Panc1 (cell line): ENCODE data around the gene DAB2. TPM values are rescaled to one million over a fixed set of nuclear protein-coding genes. Genes with fewer than 3 reads are reported as not detected.

Source experiments
- ATAC-seq: fragments of 200-7000 bp; cut with Tn5 transposase; 2 replicates; pipeline ENCODE4 v1.9.1; 2020; ENCODE audit warnings: mild to moderate bottlenecking, moderate library complexity
- BruUV-seq: library from RNA; stranded (reverse); fragments of 400-500 nt; replicated peaks from 2 replicates; lab custom pipeline; 2021; lab: Mats Ljungman, UMichigan
- CTCF ChIA-PET: fragments of 300-600 bp; sonication (Branson Sonifier 250); formaldehyde crosslinking; loops from one replicate; lab custom pipeline; 2022; ENCODE audit warnings: antibody characterized with exemption; lab: Charles Lee
- POLR2A ChIA-PET: fragments of 300-600 bp; sonication (Branson Sonifier 250); formaldehyde crosslinking; loops from one replicate; lab custom pipeline; 2022; ENCODE audit warnings: antibody characterized with exemption; lab: Charles Lee
- DNase-seq: peaks from one replicate; pipeline ENCODE4 v3.0.0-alpha.2; 2010; ENCODE audit warnings: low read depth, low spot score
- H3K27ac ChIP-seq: 2 replicates; pipeline ENCODE4 v1.5.1; 2011; ENCODE audit warnings: mild to moderate bottlenecking, low read length, inconsistent platforms
- H3K27me3 ChIP-seq: fragments of 200-500 bp; sonication (Bioruptor generic); 2 replicates; pipeline ENCODE4 v1.6.0; 2014; ENCODE audit warnings: low read length, inconsistent platforms; ENCODE audit not compliant: control insufficient read depth, insufficient read depth
- H3K36me3 ChIP-seq: fragments of 200-500 bp; sonication (Bioruptor generic); 2 replicates; pipeline ENCODE4 v1.5.1; 2014; ENCODE audit warnings: inconsistent platforms, mild to moderate bottlenecking, low read length, moderate library complexity; ENCODE audit not compliant: control insufficient read depth, insufficient read depth
- H3K4me1 ChIP-seq: 2 replicates; pipeline ENCODE4 v1.5.1; 2011; ENCODE audit warnings: inconsistent platforms, mild to moderate bottlenecking, low read length, moderate library complexity; ENCODE audit not compliant: control insufficient read depth, insufficient read depth
- H3K4me3 ChIP-seq, 2 experiments: 2 replicates each; pipeline ENCODE4 v1.5.1; 2011 to 2012; ENCODE audit warnings: low read depth in 2 of 2, low read length in 2 of 2, mild to moderate bottlenecking in 2 of 2, inconsistent platforms in 1 of 2, moderate library complexity in 1 of 2
- H3K9me3 ChIP-seq: fragments of 200-500 bp; sonication (Bioruptor generic); 2 replicates; pipeline ENCODE4 v1.5.1; 2014; ENCODE audit warnings: low read depth, mild to moderate bottlenecking, inconsistent platforms, low read length, moderate library complexity; ENCODE audit not compliant: control insufficient read depth, insufficient read depth
- POLR2AphosphoS5 ChIP-seq: IDR thresholded peaks from 2 replicates; pipeline ENCODE4 v1.6.1; 2012; ENCODE audit warnings: mild to moderate bottlenecking, low read depth, low read length, moderate library complexity
- REST ChIP-seq, 2 experiments: IDR thresholded peaks; 2 replicates each; pipeline ENCODE4 v1.6.1; 2011 to 2012; ENCODE audit warnings: low read depth in 2 of 2, control low read depth in 1 of 2, low read length in 1 of 2, mild to moderate bottlenecking in 1 of 2, moderate library complexity in 1 of 2; ENCODE audit not compliant: insufficient read depth in 1 of 2
- SIN3A ChIP-seq: IDR thresholded peaks from 2 replicates; pipeline ENCODE4 v1.6.1; 2012; ENCODE audit warnings: low read depth, mild to moderate bottlenecking, low read length, moderate library complexity, borderline replicate concordance; ENCODE audit not compliant: insufficient read depth
- TCF7L2 ChIP-seq: IDR thresholded peaks from 2 replicates; pipeline ENCODE4 v1.6.1; 2011; ENCODE audit warnings: mild to moderate bottlenecking, low read depth, low read length, inconsistent platforms
- in situ Hi-C: cut with HindIII; loops from 2 replicates; pipeline ENCODE4 v1.10.0; 2016; ENCODE audit warnings: low sequenced_read_pairs, low pct_unique_long_range_greater_than_20kb
- intact Hi-C: fragments of 100-400 bp; cut with micrococcal nuclease; formaldehyde crosslinking; loops from one replicate; pipeline ENCODE4 v1.10.0; 2022; ENCODE audit not compliant: unreplicated experiment
- total RNA-seq: library from RNA; stranded (reverse); gene quantifications from one replicate; pipeline ENCODE4 v1.2.1, GENCODE V29; 2021; ENCODE audit not compliant: unreplicated experiment
- TF ChIP-seq, protein P1 (sequence below): fragments of 450-650 bp; IDR thresholded peaks from 2 replicates; pipeline ENCODE4 v1.5.1; 2017; ENCODE audit warnings: mild to moderate bottlenecking

The DAB2 gene
- total RNA-seq, 1 experiment from 2014 or later, result 1.7 TPM

- intact Hi-C loops, result no loop called here
These were observed 19.1 kb upstream of the DAB2 start for GRCh38 chr5:39443911-39444310.

GRCh38 chr5:39442991-39443390 lies 18.2 kb upstream of the DAB2 start:
- ChIA-PET POLR2A (no interaction called here), CTCF (interaction anchor here (0.5 kb wide), 1 partner anchor 247 kb away, joined by 6 read pairs; no protein-coding TSS in a partner anchor)
- H3K36me3 ChIP-seq, result no peaks in the 10 kb centered on the region
- no peaks in the 10 kb centered on the region for H3K4me1 ChIP-seq
- ATAC-seq, result no peak
- TF ChIP-seq POLR2AphosphoS5, result no peak
- TF ChIP-seq REST (IDR thresholded peaks at IDR 0.05; ENCODE audit: insufficient read depth in 1 of 2, low read depth in 2 of 2, low read length in 1 of 2), result no peak
- no peak for TF ChIP-seq TCF7L2
- no peak for TF ChIP-seq SIN3A
- TF ChIP-seq, protein P1, sequence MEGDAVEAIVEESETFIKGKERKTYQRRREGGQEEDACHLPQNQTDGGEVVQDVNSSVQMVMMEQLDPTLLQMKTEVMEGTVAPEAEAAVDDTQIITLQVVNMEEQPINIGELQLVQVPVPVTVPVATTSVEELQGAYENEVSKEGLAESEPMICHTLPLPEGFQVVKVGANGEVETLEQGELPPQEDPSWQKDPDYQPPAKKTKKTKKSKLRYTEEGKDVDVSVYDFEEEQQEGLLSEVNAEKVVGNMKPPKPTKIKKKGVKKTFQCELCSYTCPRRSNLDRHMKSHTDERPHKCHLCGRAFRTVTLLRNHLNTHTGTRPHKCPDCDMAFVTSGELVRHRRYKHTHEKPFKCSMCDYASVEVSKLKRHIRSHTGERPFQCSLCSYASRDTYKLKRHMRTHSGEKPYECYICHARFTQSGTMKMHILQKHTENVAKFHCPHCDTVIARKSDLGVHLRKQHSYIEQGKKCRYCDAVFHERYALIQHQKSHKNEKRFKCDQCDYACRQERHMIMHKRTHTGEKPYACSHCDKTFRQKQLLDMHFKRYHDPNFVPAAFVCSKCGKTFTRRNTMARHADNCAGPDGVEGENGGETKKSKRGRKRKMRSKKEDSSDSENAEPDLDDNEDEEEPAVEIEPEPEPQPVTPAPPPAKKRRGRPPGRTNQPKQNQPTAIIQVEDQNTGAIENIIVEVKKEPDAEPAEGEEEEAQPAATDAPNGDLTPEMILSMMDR, result no peak
- no peaks in the 10 kb centered on the region for H3K9me3 ChIP-seq
- H3K27me3 ChIP-seq, result no peaks in the 10 kb centered on the region
- intact Hi-C loops, result no loop called here
- no peak overlapping the region for H3K27ac ChIP-seq
- no TSS peak for BruUV-seq
- no peak overlapping the region for H3K4me3 ChIP-seq
- in situ Hi-C loops, result no loop called here
- DNase-seq, result no peak

More at GRCh38 chr5:39443911-39444310, 19.1 kb upstream of the DAB2 start:
- Histone ChIP-seq H3K36me3 (no peaks in the 10 kb centered on the region), H3K27ac (no peak overlapping the region), H3K27me3 (no peaks in the 10 kb centered on the region), H3K9me3 (no peaks in the 10 kb centered on the region), H3K4me1 (no peaks in the 10 kb centered on the region), H3K4me3 (no peak overlapping the region)
- TF ChIP-seq, protein P1, result no peak
- TF ChIP-seq TCF7L2 (no peak), SIN3A (no peak), REST (IDR thresholded peaks at IDR 0.05; ENCODE audit: insufficient read depth in 1 of 2, low read depth in 2 of 2, low read length in 1 of 2) (no peak), POLR2AphosphoS5 (no peak)
- no peak for ATAC-seq
- no peak for DNase-seq
- in situ Hi-C loops, result no loop called here
- POLR2A ChIA-PET, result no interaction called here
- no TSS peak for BruUV-seq
- CTCF ChIA-PET, result no interaction called here
